K562 (cell line): ENCODE measurements around the gene CASP2. TPM values are rescaled to one million over a fixed set of nuclear protein-coding genes. Genes with fewer than 3 reads are reported as not detected.
A peak's percentile ranks its signal among the peaks of the same experiment; 100 is the strongest.

ENCODE experiments used
- ATAC-seq: fragments of 200-7000 bp; cut with Tn5 transposase; 3 replicates; pipeline ENCODE4 v1.9.1; 2020; ENCODE audit warnings: moderate library complexity
- BruUV-seq: library from RNA; stranded (reverse); fragments of 400-500 nt; replicated peaks from 2 replicates; lab custom pipeline; 2021; lab: Mats Ljungman, UMichigan
- CTCF ChIA-PET: fragments of 300-600 bp; formaldehyde crosslinking; extraction: SDS; loops from one replicate; lab custom pipeline; 2021; ENCODE audit warnings: low intra/inter-chr PET ratio; lab: Yijun Ruan, JAX
- POLR2A ChIA-PET: fragments of 300-600, 350-650 bp; sonication (Branson Sonifier 250); formaldehyde crosslinking; extraction: SDS; loops from one replicate; lab custom pipeline; 2021; ENCODE audit warnings: antibody characterized with exemption, inconsistent platforms; lab: Yijun Ruan, JAX
- DNase-seq, 4 experiments: peaks; one replicate each; pipeline versions ENCODE4 v3.0.0 to v3.0.0-alpha.2; 2011 to 2018; ENCODE audit warnings: low spot score in 3 of 4, mixed read lengths in 3 of 4; ENCODE audit errors: extremely low read depth in 1 of 4
- FAIRE-seq: peaks from 2 replicates; lab custom pipeline; 2011; peaks lifted over from hg19 to GRCh38; lab: Jason Lieb, UNC
- H2AFZ ChIP-seq: 2 replicates; pipeline ENCODE4 v1.6.0; 2011; ENCODE audit warnings: low read depth, low read length, control low read depth, inconsistent platforms
- H3K27ac ChIP-seq: fragments of 200-600 bp; 3 replicates; pipeline ENCODE4 v1.8.0; 2011; ENCODE audit warnings: low read depth, mild to moderate bottlenecking, control low read depth, inconsistent platforms, low read length, moderate library complexity, mixed read lengths; ENCODE audit errors: extremely low read depth
- H3K27me3 ChIP-seq, 2 experiments: fragments of 300-600 bp in 1 of 2; 2 replicates in 1 of 2; 3 replicates in 1 of 2; pipeline versions ENCODE4 v1.6.0 to v1.8.0; 2011; ENCODE audit warnings: inconsistent platforms in 2 of 2, low read length in 2 of 2, mild to moderate bottlenecking in 1 of 2, mixed read lengths in 1 of 2, moderate library complexity in 1 of 2; ENCODE audit not compliant: control insufficient read depth in 2 of 2, insufficient read depth in 2 of 2
- H3K36me3 ChIP-seq: fragments of 300-600 bp; 3 replicates; pipeline ENCODE4 v1.8.0; 2011; ENCODE audit warnings: mild to moderate bottlenecking, low read length, inconsistent platforms; ENCODE audit not compliant: control insufficient read depth, insufficient read depth
- H3K4me1 ChIP-seq, 2 experiments: fragments of 200-600 bp in 1 of 2; replicated peaks in 1 of 2; 2 replicates in 1 of 2; 3 replicates in 1 of 2; pipeline versions ENCODE4 v1.5.1 to v1.8.0; 2011; ENCODE audit warnings: inconsistent platforms in 2 of 2, low read length in 2 of 2, mild to moderate bottlenecking in 1 of 2, mixed read lengths in 1 of 2, moderate library complexity in 1 of 2; ENCODE audit not compliant: control insufficient read depth in 2 of 2, insufficient read depth in 2 of 2
- H3K4me2 ChIP-seq: 2 replicates; pipeline ENCODE4 v1.6.1; 2011; ENCODE audit warnings: low read length, control low read depth, inconsistent platforms, mixed read lengths; ENCODE audit not compliant: insufficient read depth
- H3K4me3 ChIP-seq: fragments of 200-600 bp; sonication (generic), shearing (Covaris generic); 2 replicates; pipeline ENCODE4 v1.5.1; 2016; ENCODE audit warnings: control low read depth, inconsistent platforms
- H3K79me2 ChIP-seq: fragments of 200-600 bp; 3 replicates; pipeline ENCODE4 v1.8.0; 2011; ENCODE audit warnings: low read length, inconsistent platforms; ENCODE audit not compliant: control insufficient read depth, insufficient read depth
- H3K9ac ChIP-seq, 2 experiments: 2 replicates each; pipeline versions ENCODE4 v1.6.0 to v1.6.1; 2011; ENCODE audit warnings: low read depth in 2 of 2, low read length in 2 of 2, control low read depth in 1 of 2, inconsistent platforms in 1 of 2, mild to moderate bottlenecking in 1 of 2, mixed read lengths in 1 of 2; ENCODE audit not compliant: insufficient read depth in 1 of 2
- H3K9me1 ChIP-seq: one replicate; pipeline ENCODE4 v1.6.0; 2011; ENCODE audit warnings: inconsistent platforms, mild to moderate bottlenecking, low read length, moderate library complexity; ENCODE audit not compliant: control insufficient read depth, insufficient read depth
- H3K9me3 ChIP-seq: replicated peaks from 2 replicates; pipeline ENCODE4 v1.5.1; 2011; ENCODE audit warnings: low read depth, low read length, inconsistent platforms; ENCODE audit not compliant: control insufficient read depth, insufficient read depth
- H4K20me1 ChIP-seq: replicated peaks from 2 replicates; pipeline ENCODE4 v1.6.1; 2011; ENCODE audit warnings: low read length, inconsistent platforms, mixed read lengths; ENCODE audit not compliant: control insufficient read depth, insufficient read depth
- CBX3 ChIP-seq, 2 experiments: IDR thresholded peaks; 1 replicate in 1 of 2; 2 replicates in 1 of 2; pipeline ENCODE4 v1.6.1; 2012; ENCODE audit warnings: inconsistent platforms in 2 of 2, low read length in 2 of 2, borderline replicate concordance in 1 of 2, control low read depth in 1 of 2
- DDX20 ChIP-seq: fragments of 450-650 bp; IDR thresholded peaks from 2 replicates; pipeline ENCODE4 v1.6.1; 2016; ENCODE audit warnings: missing genetic modification characterization, low read depth, mild to moderate bottlenecking, missing compliant biosample characterization, moderate library complexity
- MAZ ChIP-seq, 2 experiments: fragments of 450-650 bp in 1 of 2; sonication (generic) in 1 of 2; formaldehyde crosslinking; IDR thresholded peaks in 1 of 2; conservative IDR thresholded peaks in 1 of 2; 2 replicates each; pipeline versions ENCODE4 v1.4.0 to v1.5.0; 2020; ENCODE audit warnings: mild to moderate bottlenecking in 1 of 2, missing genetic modification reagents in 1 of 2
- NONO ChIP-seq, 2 experiments: fragments of 200-400 bp in 1 of 2; fragments of 450-650 bp in 1 of 2; formaldehyde crosslinking in 1 of 2; IDR thresholded peaks; 2 replicates each; pipeline ENCODE4 v1.6.1; 2017; ENCODE audit warnings: low read depth in 2 of 2, mild to moderate bottlenecking in 2 of 2, moderate library complexity in 2 of 2, low read length in 1 of 2
- POLR2AphosphoS5 ChIP-seq: IDR thresholded peaks from 2 replicates; pipeline ENCODE4 v1.6.1; 2011; ENCODE audit warnings: mild to moderate bottlenecking, low read depth, low read length, moderate library complexity; ENCODE audit not compliant: control insufficient read depth, insufficient read depth
- PURB ChIP-seq: sonication (generic); formaldehyde crosslinking; IDR thresholded peaks from 2 replicates; pipeline ENCODE4 v1.9.0; 2021; ENCODE audit warnings: low read depth, mild to moderate bottlenecking, missing genetic modification reagents
- RB1 ChIP-seq: fragments of 450-650 bp; IDR thresholded peaks from 2 replicates; pipeline ENCODE4 v1.6.1; 2017; ENCODE audit warnings: low read depth, mild to moderate bottlenecking
- RCOR1 ChIP-seq, 2 experiments: IDR thresholded peaks; 2 replicates each; pipeline ENCODE4 v1.6.1; 2012; ENCODE audit warnings: low read depth in 2 of 2, low read length in 2 of 2, borderline replicate concordance in 1 of 2, improper control_type of control experiment in 1 of 2
- STAG1 ChIP-seq: sonication (generic); formaldehyde crosslinking; IDR thresholded peaks from 2 replicates; pipeline ENCODE4 v1.5.0; 2020; ENCODE audit warnings: missing genetic modification reagents, borderline replicate concordance
- TOE1 ChIP-seq, 2 experiments: fragments of 450-650 bp in 1 of 2; sonication (generic) in 1 of 2; formaldehyde crosslinking in 1 of 2; IDR thresholded peaks; 2 replicates each; pipeline versions ENCODE4 v1.7.1 to v1.8.0; 2016 to 2022; ENCODE audit warnings: borderline replicate concordance in 2 of 2, mild to moderate bottlenecking in 2 of 2, antibody characterized with exemption in 1 of 2, inconsistent platforms in 1 of 2, low read depth in 1 of 2, missing genetic modification reagents in 1 of 2, moderate library complexity in 1 of 2
- ZNF277 ChIP-seq: fragments of 250-450 bp; sonication (Bioruptor Pico); IDR thresholded peaks from 2 replicates; pipeline ENCODE4 v1.8.0; 2022; ENCODE audit warnings: inconsistent platforms, mild to moderate bottlenecking, moderate library complexity, borderline replicate concordance
- ZZZ3 ChIP-seq: fragments of 450-650 bp; IDR thresholded peaks from 2 replicates; pipeline ENCODE4 v1.6.1; 2016; ENCODE audit warnings: antibody characterized with exemption, mild to moderate bottlenecking, moderate library complexity
- WGBS: fragments of 100-300 bp; shearing (Covaris generic); methylation state at CpG from one replicate; pipeline ENCODE4 v1.1.6; 2016; ENCODE audit warnings: low coverage, mixed read lengths; ENCODE audit not compliant: insufficient coverage; ENCODE audit errors: missing lambda C conversion rate; 5-methylcytosine and 5-hydroxymethylcytosine counted together
- in situ Hi-C: fragments of 300-500 bp; cut with MboI; formaldehyde crosslinking; loops from 4 replicates; pipeline ENCODE4 v1.15.0; 2018; ENCODE audit warnings: inconsistent platforms, mixed read lengths
- intact Hi-C: fragments of 100-400 bp; cut with micrococcal nuclease; formaldehyde crosslinking; loops from 2 replicates; pipeline ENCODE4 v1.14.2; 2022
- polyA plus RNA-seq, 8 experiments: library from polyadenylated mRNA; depleted of rRNA in 4 of 8; stranded (reverse) in 5 of 8; unstranded in 3 of 8; fragments of >200 nt; fragmentation: Nextera tagmentation in 2 of 8; fragmentation: Illumina TruSeq in 1 of 8; extraction: Ambion mirVana in 2 of 8; extraction: Trizol in 1 of 8; gene quantifications; 2 replicates each; pipeline versions ENCODE4 v1.2.1 to v1.2.3, GENCODE V29; 2011 to 2014; ENCODE audit warnings: inconsistent platforms in 1 of 8, missing spikeins in 1 of 8
- total RNA-seq, 7 experiments: library from RNA; depleted of rRNA in 6 of 7; stranded (reverse); fragments of >200 nt in 6 of 7; fragmentation: Illumina TruSeq in 2 of 7; extraction: Trizol in 2 of 7; gene quantifications; 2 replicates each; pipeline versions ENCODE4 v1.2.1 to v1.2.3, GENCODE V29; 2011 to 2021; ENCODE audit warnings: low replicate concordance in 1 of 7
- TF ChIP-seq, protein P1 (sequence below): fragments of 200-800 bp; sonication (Bioruptor generic); IDR thresholded peaks from 2 replicates; pipeline ENCODE4 v1.6.1; 2017; ENCODE audit warnings: missing genetic modification characterization, missing compliant biosample characterization
- TF ChIP-seq, protein P2 (sequence below): fragments of 450-650 bp; IDR thresholded peaks from 2 replicates; pipeline ENCODE4 v1.6.1; 2016

CASP2 gene
- total and polyA plus RNA-seq, 9 of the 15 experiments (the other 6 are each of a cell fraction or from before 2014, with no cell fraction given): 18.8 to 64.9 (median 24.1) TPM

- no peak overlapping the region for H3K9ac ChIP-seq
- no peaks in the 10 kb centered on the region for H3K4me1 ChIP-seq
- H3K9me1 ChIP-seq: no peaks in the 10 kb centered on the region
- no peaks in the 10 kb centered on the region for H3K9me3 ChIP-seq
- peaks cover 12% of the 10 kb centered on the region; the same call in 1 of the 2 replicates for H4K20me1 ChIP-seq
- ATAC-seq (peak; percentile 97), DNase-seq (peak; percentile 76 to 88 (median 78)), FAIRE-seq (peak; percentile 86)
- no peak overlapping the region for H3K27ac ChIP-seq
- no peak overlapping the region for H3K4me3 ChIP-seq
- intact Hi-C loops (loop anchor here (1.0 to 2.0 kb wide), 3 partner anchors 37 to 297 kb away; no protein-coding TSS in a partner anchor), in situ Hi-C loops (loop anchor here (10.0 kb wide), 2 partner anchors 61 to 291 kb away; no protein-coding TSS in a partner anchor)
- H3K79me2 ChIP-seq: no peaks in the 10 kb centered on the region
- no peaks in the 10 kb centered on the region for H3K27me3 ChIP-seq
- CTCF ChIA-PET: interaction anchor here (0.7 to 4.1 kb wide), 2 partner anchors 65 to 717 kb away, joined by 4 to 39 read pairs; no protein-coding TSS in a partner anchor
- POLR2A ChIA-PET: interaction anchor here (0.8 to 1.7 kb wide), 3 partner anchors 13 to 65 kb away, joined by 4 to 7 read pairs (median 4); no protein-coding TSS in a partner anchor
- peaks cover 78% of the 10 kb centered on the region for H3K36me3 ChIP-seq
- 42% methylated on average over 10 of the region's 10 CpGs for WGBS
- no peak overlapping the region for H3K4me2 ChIP-seq
- TSS peak; percentile 4 for BruUV-seq
- H2AFZ ChIP-seq: no peak overlapping the region
- TF ChIP-seq MAZ (CRISPR knock-in tag; conservative IDR thresholded peaks at IDR 0.05 in 1 of 2, IDR thresholded peaks at IDR 0.05 in 1 of 2) (peak in 1 of 2 experiments; percentile 34; a peak in 1 of 4 replicates), RCOR1 (IDR thresholded peaks at IDR 0.05; ENCODE audit: borderline replicate concordance in 1 of 2, low read depth in 2 of 2, low read length in 2 of 2) (peak in 1 of 2 experiments; percentile 37; a peak in 1 of 4 replicates), PURB (CRISPR knock-in tag) (no peak), ZNF277 (CRISPR knock-in tag) (no peak), NONO (IDR thresholded peaks at IDR 0.05; ENCODE audit: low read depth in 2 of 2, low read length in 1 of 2) (no peak), CBX3 (IDR thresholded peaks at IDR 0.05; ENCODE audit: borderline replicate concordance in 1 of 2, low read length in 2 of 2) (0 out of 3 replicates have a peak, but pooled peaks of 1 of the 2 experiments have one; percentile 20), STAG1 (CRISPR knock-in tag) (peak; percentile 64; the same call in 1 of the 2 replicates), RB1 (0 out of 2 replicates have a peak, but pooled peaks have one; percentile 40), TOE1 (IDR thresholded peaks at IDR 0.05; ENCODE audit: borderline replicate concordance) (0 out of 2 replicates have a peak, but pooled peaks have one; percentile 37), TOE1 (CRISPR knock-in tag; IDR thresholded peaks at IDR 0.05; ENCODE audit: borderline replicate concordance, low read depth) (no peak), DDX20 (tag) (no peak), ZZZ3 (peak; percentile 41; the same call in 1 of the 2 replicates), POLR2AphosphoS5 (peak; percentile 37; the same call in 1 of the 2 replicates)
- TF ChIP-seq, protein P1, sequence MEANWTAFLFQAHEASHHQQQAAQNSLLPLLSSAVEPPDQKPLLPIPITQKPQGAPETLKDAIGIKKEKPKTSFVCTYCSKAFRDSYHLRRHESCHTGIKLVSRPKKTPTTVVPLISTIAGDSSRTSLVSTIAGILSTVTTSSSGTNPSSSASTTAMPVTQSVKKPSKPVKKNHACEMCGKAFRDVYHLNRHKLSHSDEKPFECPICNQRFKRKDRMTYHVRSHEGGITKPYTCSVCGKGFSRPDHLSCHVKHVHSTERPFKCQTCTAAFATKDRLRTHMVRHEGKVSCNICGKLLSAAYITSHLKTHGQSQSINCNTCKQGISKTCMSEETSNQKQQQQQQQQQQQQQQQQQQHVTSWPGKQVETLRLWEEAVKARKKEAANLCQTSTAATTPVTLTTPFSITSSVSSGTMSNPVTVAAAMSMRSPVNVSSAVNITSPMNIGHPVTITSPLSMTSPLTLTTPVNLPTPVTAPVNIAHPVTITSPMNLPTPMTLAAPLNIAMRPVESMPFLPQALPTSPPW (CRISPR knock-in tag): no peak
- TF ChIP-seq, protein P2, sequence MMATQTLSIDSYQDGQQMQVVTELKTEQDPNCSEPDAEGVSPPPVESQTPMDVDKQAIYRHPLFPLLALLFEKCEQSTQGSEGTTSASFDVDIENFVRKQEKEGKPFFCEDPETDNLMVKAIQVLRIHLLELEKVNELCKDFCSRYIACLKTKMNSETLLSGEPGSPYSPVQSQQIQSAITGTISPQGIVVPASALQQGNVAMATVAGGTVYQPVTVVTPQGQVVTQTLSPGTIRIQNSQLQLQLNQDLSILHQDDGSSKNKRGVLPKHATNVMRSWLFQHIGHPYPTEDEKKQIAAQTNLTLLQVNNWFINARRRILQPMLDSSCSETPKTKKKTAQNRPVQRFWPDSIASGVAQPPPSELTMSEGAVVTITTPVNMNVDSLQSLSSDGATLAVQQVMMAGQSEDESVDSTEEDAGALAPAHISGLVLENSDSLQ: peak; percentile 19; the same call in 1 of the 2 replicates
These were observed 17.4 kb downstream of the CASP2 start for GRCh38 chr7:143305423-143306070.
